Esophagus squamous epithelium (tissue), 4 donors: ENCODE data around the gene GLB1L3.

ENCODE experiments used
- CTCF ChIP-seq, 6 experiments: fragments of 450-650 bp in 4 of 6; fragments of 200-600 bp in 2 of 6; sonication (generic) in 2 of 6; IDR thresholded peaks; one replicate each; pipeline ENCODE4 v1.5.1; 2016 to 2019; ENCODE audit warnings: antibody characterized with exemption in 6 of 6, mild to moderate bottlenecking in 4 of 6, moderate library complexity in 4 of 6
- POLR2A ChIP-seq, 4 donors: fragments of 450-650 bp; IDR thresholded peaks; one replicate each; pipeline ENCODE4 v1.6.1; 2017; ENCODE audit warnings: antibody characterized with exemption in 4 of 4, mild to moderate bottlenecking in 4 of 4, moderate library complexity in 3 of 4

DNA sequence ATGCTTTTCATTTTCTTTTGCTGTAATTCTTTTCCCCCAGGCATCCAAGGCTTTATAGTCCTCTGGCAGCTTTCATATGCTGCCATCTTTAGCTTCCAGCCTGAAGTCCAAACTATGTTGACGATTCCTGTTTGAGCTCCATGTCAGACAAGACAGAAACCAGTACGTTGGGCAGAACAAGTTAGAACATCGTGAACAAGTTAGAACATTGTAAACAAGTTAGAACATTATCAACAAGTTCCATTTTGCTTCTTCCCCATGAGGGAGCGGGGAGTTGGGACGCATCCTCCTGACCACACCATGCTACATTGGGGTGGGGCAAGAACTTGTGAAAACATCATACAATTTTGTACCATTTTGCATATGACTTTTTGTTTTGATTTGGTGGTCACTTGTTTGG lies 79.5 kb downstream of the GLB1L3 start:
- TF ChIP-seq CTCF (IDR thresholded peaks at IDR 0.05) (no peak), POLR2A (IDR thresholded peaks at IDR 0.05) (no peak)
